Measurements from ENCODE around the gene SYTL4. TPM values are rescaled to one million over a fixed set of nuclear protein-coding genes. Genes with fewer than 3 reads are reported as not detected.

The SYTL4 gene
- total RNA-seq, 1 donor from 2014 or later, result 2.6 TPM

DNA sequence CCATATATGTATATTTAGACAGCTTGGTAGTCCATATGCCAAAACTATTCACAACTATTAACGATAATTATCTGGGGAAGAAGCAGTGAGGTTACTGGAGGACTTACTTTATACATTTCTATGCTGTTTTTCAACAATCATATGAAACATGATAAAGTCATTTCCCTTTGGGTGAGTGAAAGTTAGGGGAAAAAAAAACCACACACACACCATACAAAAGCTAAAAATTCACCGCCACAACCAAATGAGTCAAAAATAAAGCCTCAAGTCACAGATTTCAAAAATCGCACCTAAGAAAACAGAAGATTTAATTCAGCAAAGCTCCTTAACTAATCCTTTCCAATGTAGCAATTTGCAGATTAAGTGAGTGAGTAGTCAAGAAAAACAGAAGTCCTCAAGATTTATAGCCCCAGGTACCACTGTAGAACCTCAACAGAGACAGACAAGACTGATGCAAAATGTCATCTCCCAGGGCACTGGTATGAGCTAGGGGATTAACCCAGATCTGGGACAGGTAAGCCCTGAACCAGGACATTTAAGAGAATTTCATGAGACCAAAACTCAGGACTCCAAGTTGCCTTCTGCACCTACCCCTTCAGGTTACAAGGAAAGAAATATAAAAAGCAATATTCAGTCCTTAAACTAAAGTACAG is 35.1 kb downstream of the SYTL4 start:
- intact Hi-C loops (cut with micrococcal nuclease), result no loop called here
- DNase-seq, result no peak
- no peak for ATAC-seq

DNA sequence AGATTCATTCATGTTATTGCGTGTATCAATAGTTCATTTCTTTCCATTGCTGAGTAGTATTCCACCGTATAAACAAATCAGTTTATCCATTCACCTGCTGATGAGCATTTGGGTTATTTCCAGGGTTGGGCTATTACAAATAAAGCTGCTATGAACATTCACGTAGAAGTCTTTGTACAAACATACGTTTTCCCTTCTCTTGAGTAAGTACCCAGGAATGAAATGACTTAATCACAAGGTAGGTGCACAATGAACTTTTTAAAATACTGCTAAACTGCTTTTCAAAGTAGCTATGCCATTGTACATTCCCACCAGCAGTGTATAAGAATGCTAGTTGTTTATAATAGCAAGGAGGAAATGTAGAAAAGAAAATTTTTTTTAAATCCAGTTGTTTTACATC is 35.9 kb downstream of the SYTL4 start:
- intact Hi-C loops (cut with micrococcal nuclease), result no loop called here
- no peak for DNase-seq
- no peak for ATAC-seq

DNA sequence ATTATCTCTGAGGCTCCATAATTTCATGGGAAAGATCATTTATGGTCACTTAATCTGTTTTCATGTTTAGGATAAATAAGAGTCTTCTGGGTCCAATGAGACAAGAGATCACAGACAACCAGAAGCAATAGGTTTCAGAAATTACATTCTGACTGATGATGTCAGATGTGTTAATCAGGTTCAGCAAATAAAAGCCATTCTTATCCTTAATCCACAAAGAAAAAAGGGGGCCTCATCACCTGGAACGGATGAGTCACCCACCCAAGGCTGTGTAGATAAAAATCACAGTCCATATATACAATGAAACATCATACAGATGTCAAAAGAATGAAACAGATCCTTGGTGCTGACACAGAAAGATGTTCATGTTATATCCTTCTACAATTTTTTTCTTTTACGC is 36.6 kb downstream of the SYTL4 start:
- intact Hi-C loops (cut with micrococcal nuclease), result no loop called here
- DNase-seq (no peak), ATAC-seq (no peak)

DNA sequence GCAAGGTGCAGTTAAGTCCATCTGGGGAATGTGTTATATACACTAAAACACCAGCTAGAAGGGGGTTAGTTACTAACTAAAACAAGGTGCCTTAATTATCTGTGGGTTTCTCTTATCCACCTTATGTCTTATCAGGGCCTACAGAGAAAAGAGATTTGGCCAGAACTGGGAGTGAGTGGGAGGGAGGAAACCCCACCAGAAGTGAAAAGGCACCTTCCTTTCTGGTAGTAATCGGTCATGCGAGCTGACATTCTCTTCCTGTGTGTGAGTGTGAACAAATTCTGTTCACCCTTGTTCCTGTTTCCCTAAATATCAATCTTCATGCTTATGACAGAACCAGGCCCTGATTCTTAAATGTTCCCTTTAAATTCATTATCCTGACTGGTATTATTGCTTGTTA is 44.4 kb downstream of the SYTL4 start:
- no peak for DNase-seq
- intact Hi-C loops (cut with micrococcal nuclease), result loop anchor here (5.0 kb wide), 1 partner anchor 80 kb away; no protein-coding TSS in a partner anchor

DNA sequence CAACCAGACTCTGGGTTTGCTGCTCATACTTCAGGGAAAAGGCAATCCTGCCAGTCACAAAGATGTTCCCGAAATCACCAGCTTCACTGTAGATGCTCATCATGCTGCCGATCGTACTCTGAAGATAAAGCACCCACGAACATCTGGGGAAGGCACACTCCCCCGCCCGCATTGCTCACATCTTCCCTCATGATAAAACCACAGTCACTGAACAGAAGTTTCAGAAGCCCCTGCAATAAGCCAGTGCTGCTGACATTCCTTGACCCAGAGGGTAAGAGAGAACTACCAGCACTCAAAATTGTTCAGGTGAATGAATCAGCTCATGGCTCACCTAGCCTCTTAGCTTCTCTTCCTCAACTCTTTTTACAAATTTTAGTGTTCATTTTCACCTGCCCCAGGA is 44.8 kb downstream of the SYTL4 start:
- no peak for DNase-seq
- intact Hi-C loops (cut with micrococcal nuclease), result loop anchor here (5.0 kb wide), 1 partner anchor 80 kb away; no protein-coding TSS in a partner anchor
- ATAC-seq, result no peak

More for the DNA sequence above, 44.4 kb downstream of the SYTL4 start:
- ATAC-seq, result no peak

DNA sequence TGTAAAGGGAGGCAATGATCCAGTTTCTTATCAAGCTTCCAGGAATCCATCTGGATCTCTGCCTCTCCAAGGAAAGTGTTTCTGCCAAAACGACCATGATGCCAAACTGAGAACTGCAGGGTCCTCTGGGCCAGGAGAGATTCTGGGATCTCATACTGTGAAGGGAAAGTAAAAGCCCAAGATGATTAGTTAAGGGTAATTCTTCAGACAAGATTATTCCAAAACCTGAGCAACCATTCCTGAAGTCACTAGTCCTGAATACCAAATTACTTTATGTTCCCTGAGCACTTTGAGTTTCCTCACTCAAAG is 46.0 kb downstream of the SYTL4 start:
- intact Hi-C loops (cut with micrococcal nuclease), result loop anchor here (5.0 kb wide), 1 partner anchor 81 kb away; no protein-coding TSS in a partner anchor
- DNase-seq, result no peak
- ATAC-seq, result no peak

DNA sequence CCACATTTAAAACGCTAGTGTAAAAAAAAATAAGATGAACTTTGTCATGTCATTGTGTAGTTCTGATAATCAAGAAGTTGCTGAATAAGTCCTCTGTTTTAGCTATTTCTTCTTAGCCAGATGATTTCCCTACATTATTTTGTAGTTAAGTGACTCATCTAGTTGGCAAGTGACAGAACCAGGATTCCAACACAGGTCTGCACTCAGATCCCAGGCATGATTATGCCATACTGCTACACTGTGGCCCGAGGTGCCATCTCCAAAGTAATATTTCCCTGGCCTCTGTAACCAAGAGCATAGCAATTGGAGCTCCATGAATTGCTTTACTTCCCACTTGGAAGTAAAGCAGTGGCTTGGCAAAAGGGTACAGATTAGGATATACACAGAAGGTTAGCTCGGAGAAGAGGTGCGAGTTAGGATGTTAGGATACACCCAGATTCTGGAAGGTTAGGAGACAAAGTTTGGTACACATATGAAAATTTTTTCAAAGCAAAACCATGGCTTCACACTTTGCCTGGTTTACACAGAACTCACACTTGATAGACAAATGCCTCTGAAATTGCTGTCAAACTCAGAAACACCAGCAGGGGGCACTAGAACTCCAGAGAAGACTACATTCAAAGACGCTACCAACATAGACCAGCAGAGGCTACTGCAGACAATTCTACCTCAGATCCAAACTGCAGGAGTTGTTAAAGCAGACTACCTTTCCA is 46.5 kb downstream of the SYTL4 start:
- no peak for DNase-seq
- peak; percentile 72 for ATAC-seq
- intact Hi-C loops (cut with micrococcal nuclease), result loop anchor here (5.0 kb wide), 1 partner anchor 82 kb away; no protein-coding TSS in a partner anchor

DNA sequence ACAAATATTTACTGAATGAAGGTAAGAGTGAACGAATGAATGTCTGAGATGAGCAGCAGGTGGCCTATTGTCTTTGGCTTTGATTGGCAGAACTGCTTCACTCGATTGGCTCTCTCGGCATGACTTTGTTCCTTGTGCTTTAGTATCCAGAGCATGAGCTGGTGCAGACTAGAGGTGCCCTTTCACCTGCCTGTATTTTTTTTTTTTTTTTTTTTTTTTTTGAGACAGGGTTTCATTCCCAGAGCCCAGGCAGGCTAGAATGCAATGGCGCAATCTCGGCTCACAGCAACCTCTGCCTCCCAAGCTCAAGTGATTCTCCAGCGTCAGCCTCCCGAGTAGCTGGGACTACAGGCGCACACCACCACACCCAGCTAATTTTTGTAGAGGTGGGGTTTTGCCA is 49.0 kb downstream of the SYTL4 start:
- intact Hi-C loops (cut with micrococcal nuclease), result no loop called here
- no peak for ATAC-seq
- no peak for DNase-seq

DNA sequence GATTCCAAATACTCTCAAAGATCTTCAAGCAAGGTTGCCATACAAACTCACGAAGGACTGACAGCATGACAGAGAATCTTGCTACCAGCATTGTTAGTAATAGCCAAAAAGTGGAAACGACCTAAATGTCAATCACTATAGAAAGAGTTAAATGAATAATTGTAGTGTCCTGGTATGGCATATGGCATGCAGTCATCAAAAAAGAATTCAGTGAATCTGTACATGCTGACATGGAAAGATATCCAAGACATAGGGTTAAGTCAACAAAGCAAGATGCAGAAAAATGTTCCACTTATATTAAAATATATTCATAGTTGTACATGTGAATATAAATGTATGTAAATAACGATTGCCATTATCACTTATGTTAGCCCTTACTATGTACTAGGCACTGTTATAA is 50.3 kb downstream of the SYTL4 start:
- DNase-seq (no peak), ATAC-seq (no peak)
- intact Hi-C loops (cut with micrococcal nuclease), result no loop called here

DNA sequence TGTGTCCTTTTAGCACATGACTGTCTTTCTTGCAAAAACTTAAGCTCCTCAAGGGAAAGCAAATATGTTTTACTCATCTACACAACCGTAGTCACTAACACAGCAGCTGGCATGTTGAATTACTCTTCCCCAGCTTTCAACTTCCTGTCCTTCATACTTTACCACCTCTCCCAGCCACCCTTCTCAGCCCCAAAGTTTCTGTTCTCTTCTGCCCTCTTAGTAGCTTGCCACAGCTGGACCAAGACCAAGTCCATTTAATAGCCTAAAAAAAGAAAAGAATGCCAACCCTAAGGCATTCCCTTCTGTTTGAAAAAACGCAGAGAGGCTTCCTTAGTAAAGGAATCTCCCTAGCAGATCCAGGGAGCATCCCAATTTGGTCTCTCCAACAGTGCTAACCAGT is 51.2 kb downstream of the SYTL4 start:
- no peak for DNase-seq
- no peak for ATAC-seq
- intact Hi-C loops (cut with micrococcal nuclease), result no loop called here

DNA sequence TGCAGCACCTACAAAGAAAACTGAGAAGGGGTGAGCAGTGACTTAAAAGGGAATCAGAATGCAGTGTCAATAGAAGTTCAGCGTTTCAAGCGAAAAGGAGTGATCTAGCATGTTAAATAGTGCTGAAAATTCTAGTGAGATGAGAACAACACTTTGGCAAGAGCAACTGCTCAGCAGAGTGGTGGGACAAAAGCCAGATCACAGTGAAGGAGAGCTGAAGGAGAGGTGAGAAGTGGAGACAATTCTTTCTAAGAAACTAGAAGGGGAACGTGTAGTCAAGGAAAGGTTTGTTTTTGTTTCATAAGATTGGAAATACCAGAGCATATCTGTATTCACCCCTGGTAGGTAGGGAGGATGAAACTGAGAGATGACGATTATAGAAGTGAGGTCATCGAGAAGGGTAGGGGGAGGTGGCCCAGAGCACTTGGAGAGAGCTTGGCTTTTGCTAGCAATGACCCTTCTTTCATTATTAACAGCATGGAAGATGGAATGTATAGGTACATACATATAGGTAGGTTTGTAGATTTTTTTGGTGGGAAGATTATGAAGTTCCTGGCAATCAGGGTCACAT is 54.2 kb downstream of the SYTL4 start:
- intact Hi-C loops (cut with micrococcal nuclease), result no loop called here
- ATAC-seq (no peak), DNase-seq (no peak)

DNA sequence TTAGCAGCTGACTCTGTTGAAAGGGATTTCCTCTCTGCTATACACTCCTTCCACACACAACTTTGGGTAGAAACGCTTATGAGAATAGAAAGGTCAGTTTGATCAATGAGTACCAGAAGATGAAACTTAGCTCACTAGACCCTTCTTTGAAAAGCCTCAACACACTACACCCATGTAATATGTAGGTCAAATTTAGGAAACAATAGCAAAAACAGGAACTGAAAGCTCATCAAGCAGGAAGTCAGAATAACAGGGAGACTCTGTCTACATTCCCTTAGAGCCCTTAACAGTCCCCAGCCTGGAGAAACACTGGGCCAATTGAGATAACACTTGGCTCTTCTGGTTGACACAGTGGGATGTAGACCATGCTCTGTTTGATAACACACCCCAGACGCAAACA is 57.2 kb downstream of the SYTL4 start:
- ATAC-seq (peak; percentile 37), DNase-seq (no peak)
- intact Hi-C loops (cut with micrococcal nuclease), result no loop called here

DNA sequence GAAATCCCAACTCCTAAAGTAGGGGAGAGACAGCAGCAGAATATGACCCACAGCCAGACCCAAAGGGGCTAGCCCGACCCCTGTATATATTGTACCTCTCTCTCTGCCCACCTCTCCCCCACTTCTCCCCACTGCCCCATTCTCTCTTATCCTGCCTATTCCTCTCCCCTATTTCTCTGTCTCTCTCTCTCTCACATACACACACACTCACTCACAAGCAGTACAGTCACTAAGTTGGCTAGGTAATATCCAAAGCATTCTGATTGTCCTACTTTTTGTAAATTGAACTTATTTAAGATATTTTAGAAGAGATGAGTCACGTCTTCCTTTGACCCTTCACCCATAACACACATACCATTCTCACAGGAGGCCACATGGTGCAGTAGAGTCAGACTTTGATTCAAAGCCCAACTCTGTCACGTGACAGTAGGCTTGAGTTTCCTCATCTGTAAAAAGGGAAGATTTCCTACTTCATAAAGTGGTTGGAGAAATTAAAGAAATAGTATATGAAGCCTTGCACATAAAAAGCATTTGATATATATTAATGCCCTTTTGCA is 58.4 kb downstream of the SYTL4 start:
- intact Hi-C loops (cut with micrococcal nuclease), result no loop called here

DNA sequence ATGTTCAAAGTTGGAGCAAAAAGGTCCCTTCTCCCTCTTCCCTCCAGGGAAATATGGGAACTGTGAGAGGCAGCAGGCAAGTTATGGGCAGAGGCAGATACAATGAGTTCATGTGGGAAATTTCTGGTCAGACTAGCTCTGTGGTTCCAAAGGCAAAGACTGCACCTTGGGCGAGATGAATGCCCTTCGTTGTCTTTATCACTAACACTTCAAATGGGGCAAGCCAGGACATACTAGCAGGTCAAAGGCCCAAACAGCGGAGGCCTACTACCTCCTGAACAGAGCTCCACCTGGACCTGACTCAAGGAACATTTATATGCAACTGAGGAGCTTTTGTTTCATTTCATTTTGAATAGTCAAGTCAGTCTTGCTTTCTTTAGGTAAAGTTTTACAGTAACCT is 59.0 kb downstream of the SYTL4 start:
- ATAC-seq (no peak), DNase-seq (no peak)
- intact Hi-C loops (cut with micrococcal nuclease), result no loop called here

More for the DNA sequence above, 58.4 kb downstream of the SYTL4 start:
- DNase-seq (no peak), ATAC-seq (no peak)

DNA sequence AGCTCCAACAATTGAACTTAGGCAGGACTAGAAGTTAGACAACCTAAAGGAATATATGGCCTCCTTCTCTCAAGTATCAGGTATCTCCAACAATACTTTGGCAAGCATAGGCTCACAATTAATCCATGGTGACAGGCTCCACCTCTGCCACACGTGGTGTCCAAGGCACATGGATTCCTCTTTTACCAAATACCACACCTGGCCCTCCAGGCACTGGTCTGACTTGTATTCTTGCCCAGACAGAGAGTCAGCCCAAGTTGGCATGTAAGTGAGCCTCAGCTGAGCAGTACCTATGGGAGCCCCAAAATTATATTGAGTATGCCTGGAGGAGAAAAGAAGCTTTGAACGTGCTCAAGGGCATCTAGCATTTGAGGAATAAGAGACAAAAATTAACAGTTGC is 68.3 kb downstream of the SYTL4 start:
- ATAC-seq (no peak), DNase-seq (no peak)
- intact Hi-C loops (cut with micrococcal nuclease), result no loop called here

DNA sequence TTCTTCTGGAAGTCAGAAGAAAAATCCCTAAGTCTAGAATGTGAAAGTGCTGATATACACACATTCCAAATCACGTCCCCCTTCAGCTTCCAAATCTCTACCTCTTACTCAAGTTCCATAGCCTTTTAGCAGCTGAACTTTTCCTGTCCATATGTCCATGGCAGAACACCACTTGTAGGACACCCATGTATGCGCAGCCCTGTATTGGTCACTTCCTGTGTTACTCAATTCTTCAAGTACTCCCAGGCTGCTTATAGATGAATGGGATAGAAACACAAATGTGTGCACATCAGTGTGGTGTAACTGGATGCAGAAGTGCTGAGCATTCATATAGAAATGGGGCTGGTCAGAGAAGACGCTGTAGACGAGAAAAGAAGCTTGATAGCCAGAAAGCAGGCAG is 69.1 kb downstream of the SYTL4 start:
- intact Hi-C loops (cut with micrococcal nuclease), result no loop called here

DNA sequence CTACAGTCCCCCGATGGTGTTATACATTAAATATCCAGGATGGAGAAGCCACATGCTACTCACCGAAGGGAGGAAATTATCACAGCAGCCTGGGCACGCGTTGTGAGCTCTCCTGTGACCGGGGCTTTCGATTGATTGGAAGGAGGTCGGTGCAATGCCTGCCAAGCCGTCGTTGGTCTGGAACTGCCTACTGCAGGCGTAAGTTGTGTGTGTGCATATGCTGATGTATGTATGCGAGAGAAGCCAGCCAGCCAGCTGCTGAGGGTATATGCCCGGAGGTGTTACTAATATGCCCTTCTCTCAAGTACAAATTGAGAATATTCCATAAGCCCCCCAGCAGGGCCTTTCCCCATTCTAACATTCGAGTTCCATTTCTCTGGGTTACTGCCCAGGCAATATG is 69.8 kb downstream of the SYTL4 start:
- no peak for DNase-seq

More for the DNA sequence above, 69.1 kb downstream of the SYTL4 start:
- no peak for ATAC-seq
- no peak for DNase-seq

DNA sequence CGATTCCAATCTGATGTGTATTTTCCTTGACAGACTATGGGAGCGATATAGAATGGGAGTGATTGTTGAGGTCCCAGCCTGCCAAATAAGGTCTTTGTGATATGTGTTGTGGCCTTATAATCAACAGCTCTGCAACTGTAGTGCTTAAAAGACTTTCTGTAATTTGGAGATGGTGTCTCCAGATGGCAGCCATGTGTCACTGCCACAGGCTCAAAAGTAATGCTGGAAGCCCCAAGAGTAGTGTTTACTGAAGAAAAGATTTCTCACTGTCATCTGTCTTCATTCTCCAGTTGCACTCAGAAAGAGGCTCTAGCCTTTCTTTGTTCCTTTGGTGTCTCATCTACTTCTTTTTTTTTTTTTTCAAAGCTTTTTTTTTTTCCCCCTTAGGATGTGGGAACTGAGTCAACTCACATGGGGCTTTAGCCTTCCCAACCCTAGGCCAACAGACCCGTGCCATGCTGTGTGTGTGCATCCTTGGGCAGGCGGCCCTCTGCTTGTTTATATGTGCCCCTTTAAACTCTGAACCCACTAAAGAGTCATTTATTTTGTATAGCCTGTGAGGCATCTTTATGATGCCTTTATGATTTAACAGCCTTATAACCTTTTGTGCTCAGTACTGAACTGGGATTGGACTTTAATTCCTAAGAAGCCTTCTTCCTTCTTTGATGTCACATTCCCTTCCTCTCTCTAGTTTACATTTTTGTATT is 72.3 kb downstream of the SYTL4 start:
- ATAC-seq (no peak), DNase-seq (no peak)
- intact Hi-C loops (cut with micrococcal nuclease), result no loop called here

More for the DNA sequence above, 69.8 kb downstream of the SYTL4 start:
- intact Hi-C loops (cut with micrococcal nuclease), result no loop called here
- no peak for ATAC-seq

DNA sequence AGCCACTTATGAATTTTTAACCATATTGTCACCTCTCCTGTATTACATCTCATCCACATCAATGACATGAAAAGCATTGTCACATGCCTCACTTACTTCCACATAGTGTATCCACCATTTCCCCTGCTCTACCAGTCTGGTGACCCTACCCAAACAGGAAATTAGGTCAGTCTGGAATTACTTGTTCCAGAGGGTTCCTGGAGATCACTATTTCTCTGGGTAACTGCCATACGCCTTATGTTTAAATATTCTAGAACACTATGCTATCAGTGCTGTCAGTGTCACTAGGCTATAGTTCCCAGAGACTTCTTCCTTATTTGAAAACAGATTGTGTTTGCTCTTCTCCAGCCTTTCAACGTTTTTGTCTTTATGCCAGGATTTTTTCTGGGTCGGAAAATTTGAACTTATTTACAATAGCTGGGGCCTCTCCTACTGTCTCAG is 73.0 kb downstream of the SYTL4 start:
- ATAC-seq (no peak), DNase-seq (no peak)
- intact Hi-C loops (cut with micrococcal nuclease), result no loop called here

DNA sequence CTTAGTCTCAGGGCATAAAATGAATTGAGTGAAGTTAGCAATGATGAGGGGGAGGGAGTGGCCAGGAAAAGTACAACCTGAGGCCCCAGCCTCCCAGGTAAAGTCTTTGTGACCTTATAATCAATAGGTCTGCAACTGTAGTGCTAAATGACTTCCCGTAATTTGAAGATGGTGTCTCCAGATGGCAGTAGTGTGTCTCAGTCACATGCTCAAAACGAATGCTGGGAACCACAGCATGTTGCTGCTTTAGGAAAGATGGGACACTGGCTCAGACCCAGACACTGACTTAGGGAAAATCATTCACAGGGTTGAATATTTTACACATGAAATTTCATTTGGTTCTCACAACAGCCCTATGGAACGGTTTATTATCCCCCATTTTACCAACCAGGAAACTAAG is 77.7 kb downstream of the SYTL4 start:
- intact Hi-C loops (cut with micrococcal nuclease), result no loop called here
- ATAC-seq (no peak), DNase-seq (no peak)

Measured in left ventricle myocardium superior (tissue), 1 donor.